ENCODE measurements around the gene PBX3. TPM values are rescaled to one million over a fixed set of nuclear protein-coding genes. Genes with fewer than 3 reads are reported as not detected.

The PBX3 gene
- total and polyA plus RNA-seq, 10 of the 15 experiments (the other 5 are each of a cell fraction or from before 2014, with no cell fraction given), result 6.7 to 146 (median 22.2) TPM

DNA sequence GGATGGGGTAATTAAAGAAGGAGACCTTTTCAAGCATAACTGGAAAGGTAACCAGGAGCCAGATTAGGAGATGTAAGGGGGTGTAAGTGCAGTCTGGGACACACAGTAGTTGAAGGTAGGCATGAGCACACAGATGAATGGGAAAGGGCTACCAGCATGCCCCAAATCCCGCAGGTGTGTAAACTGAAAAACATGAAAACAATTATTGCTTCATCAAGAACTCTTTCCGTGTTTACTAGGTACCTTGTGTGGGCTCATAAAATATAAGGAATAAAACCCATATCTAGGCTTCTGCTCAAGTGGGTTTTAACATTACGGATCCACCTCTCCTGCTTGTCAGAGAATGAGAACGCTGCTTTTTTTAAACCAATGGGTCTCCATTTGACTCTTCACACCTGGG lies 41.3 kb upstream of the PBX3 start:
- H3K4me2 ChIP-seq (ENCODE audit: control insufficient read depth, insufficient read depth), result peak overlapping the region; percentile 56
- TF ChIP-seq POLR2AphosphoS5 (IDR thresholded peaks at IDR 0.05; ENCODE audit: low read length) (0 out of 2 replicates have a peak, but pooled peaks have one; percentile 10), LARP7 (IDR thresholded peaks at IDR 0.05) (no peak), CBFB (IDR thresholded peaks at IDR 0.05; ENCODE audit: low read depth) (no peak)
- no peaks in the 10 kb centered on the region for H4K20me1 ChIP-seq (ENCODE audit: control insufficient read depth, insufficient read depth)
- intact Hi-C loops (cut with micrococcal nuclease; ENCODE audit: unreplicated experiment), result no loop called here
- no peaks in the 10 kb centered on the region for H3K27me3 ChIP-seq (replicated peaks in 1 of 2; ENCODE audit: control insufficient read depth in 2 of 2, insufficient read depth in 2 of 2, low read length in 1 of 2)
- no peaks in the 10 kb centered on the region for H3K9me3 ChIP-seq (replicated peaks; ENCODE audit: control insufficient read depth, insufficient read depth, low read length)
- H3K79me2 ChIP-seq (ENCODE audit: control insufficient read depth, insufficient read depth, low read length), result peaks cover 62% of the 10 kb centered on the region
- no peaks in the 10 kb centered on the region for H3K36me3 ChIP-seq (ENCODE audit: control insufficient read depth in 2 of 2, insufficient read depth in 2 of 2, low read length in 1 of 2)
- peak overlapping the region; percentile 80 for H3K9ac ChIP-seq (ENCODE audit: control insufficient read depth, insufficient read depth, low read length)
- ATAC-seq, result no peak
- no peak for DNase-seq (ENCODE audit: low read depth, low spot score)
- H3K4me1 ChIP-seq (ENCODE audit: control insufficient read depth, insufficient read depth, low read length), result peaks cover 17% of the 10 kb centered on the region
- SMC1A ChIA-PET (ENCODE audit: uncharacterized antibody, unreplicated experiment), result interaction anchor here (0.9 to 11.7 kb wide), 9 partner anchors 9 to 193 kb away, joined by 3 to 185 read pairs (median 5); no protein-coding TSS in a partner anchor
- peak overlapping the region; percentile 90 for H3K4me3 ChIP-seq
- no peak overlapping the region for H2AFZ ChIP-seq (ENCODE audit: control insufficient read depth, low read depth, low read length)
- 33% methylated on average over 4 of the region's 4 CpGs for WGBS (ENCODE audit: insufficient coverage, insufficient replicate concordance, low lambda C conversion rate, missing lambda C conversion rate)
- CTCF ChIA-PET, result interaction anchor here (1.0 to 1.5 kb wide), 4 partner anchors 18 to 71 kb away, joined by 3 to 5 read pairs (median 4); no protein-coding TSS in a partner anchor
- H3K27ac ChIP-seq (ENCODE audit: control insufficient read depth, insufficient read depth), result peak overlapping the region; percentile 69
- no TSS peak for BruUV-seq (replicated peaks)
- POLR2A ChIA-PET, result interaction anchor here (0.7 to 7.8 kb wide), 10 partner anchors 40 to 145 kb away, joined by 3 to 105 read pairs (median 7); no protein-coding TSS in a partner anchor
- in situ Hi-C loops (cut with MboI), result no loop called here
- no peak for FAIRE-seq
- RAD21 ChIA-PET (ENCODE audit: unreplicated experiment), result interaction anchor here (1.0 to 10.4 kb wide), 12 partner anchors 25 to 193 kb away, joined by 3 to 151 read pairs (median 10); no protein-coding TSS in a partner anchor

DNA sequence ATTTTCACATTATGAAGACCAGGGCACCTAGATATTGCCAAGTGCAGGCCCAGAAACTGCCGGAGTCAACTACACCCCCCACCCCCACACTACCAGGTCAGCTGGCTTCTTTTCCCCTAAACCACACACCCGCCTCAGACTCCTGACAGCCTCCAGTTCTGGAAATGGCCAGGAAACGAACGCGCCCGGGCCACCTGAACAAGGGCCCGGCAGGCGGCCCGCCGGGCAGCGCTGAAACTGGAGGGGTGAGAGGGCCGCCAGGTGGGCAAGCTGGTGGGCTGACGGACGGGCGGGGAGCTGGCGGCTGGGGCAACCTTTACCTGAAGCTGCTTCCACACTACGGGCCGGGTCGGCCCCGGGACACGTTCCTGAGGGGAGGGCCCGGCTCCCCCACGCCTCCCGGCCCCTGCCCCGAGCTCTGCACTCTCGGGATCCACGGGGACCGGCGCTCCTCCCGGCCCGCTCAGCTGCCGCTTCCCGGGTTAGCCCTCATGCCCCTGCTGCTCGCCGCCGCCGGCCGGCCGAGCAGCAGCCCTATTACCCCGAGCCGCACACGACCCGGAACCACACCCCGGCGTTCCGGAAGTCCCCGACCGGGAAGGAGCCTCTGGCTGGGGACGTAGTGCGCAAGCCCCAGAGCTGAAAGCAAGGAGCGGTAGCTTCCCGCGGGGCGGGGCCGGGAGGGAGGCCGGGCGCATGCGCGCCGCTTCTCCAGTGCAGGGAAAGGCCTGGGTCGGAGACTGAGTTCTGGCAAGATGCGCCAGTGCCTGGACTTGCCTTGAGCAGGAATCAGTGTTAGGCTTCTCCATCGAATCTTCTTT lies 40.3 kb upstream of the PBX3 start, which contains the start of gene MAPKAP1:
TSS of gene MAPKAP1 (minus strand) at position 558 of the 821 bp plus-strand sequence. CDS start 34,634 bp downstream, outside the sequence.
- in situ Hi-C loops (cut with MboI), result no loop called here
- TF ChIP-seq ATF7 (IDR thresholded peaks at IDR 0.05; ENCODE audit: low read depth), result no peak
- no peak for TF ChIP-seq MTA3 (IDR thresholded peaks at IDR 0.05; ENCODE audit: borderline replicate concordance, low read length)
- TF ChIP-seq ZNF207 (IDR thresholded peaks at IDR 0.05; ENCODE audit: borderline replicate concordance), result peak; percentile 63; the same call in 1 of the 2 replicates
- no peak for TF ChIP-seq KDM1A (IDR thresholded peaks at IDR 0.05; ENCODE audit: borderline replicate concordance)
- TF ChIP-seq MEF2B (IDR thresholded peaks at IDR 0.05; ENCODE audit: partially characterized antibody, poor library complexity, severe bottlenecking), result peak; percentile 11
- TF ChIP-seq SIN3A (IDR thresholded peaks at IDR 0.05; ENCODE audit: low read depth, low read length), result 0 out of 2 replicates have a peak, but pooled peaks have one; percentile 41
- TF ChIP-seq ZZZ3 (IDR thresholded peaks at IDR 0.05; ENCODE audit: control insufficient read depth, insufficient read length, low read depth), result no peak
- TF ChIP-seq EZH2 (IDR thresholded peaks at IDR 0.05; ENCODE audit: borderline replicate concordance, control insufficient read depth, low read depth, low read length), result no peak
- no peak for TF ChIP-seq RB1 (IDR thresholded peaks at IDR 0.05; ENCODE audit: borderline replicate concordance)
- 0 out of 2 replicates have a peak, but pooled peaks have one; percentile 60 for TF ChIP-seq TBL1XR1 (IDR thresholded peaks at IDR 0.05; ENCODE audit: low read depth, low read length)
- TF ChIP-seq NFXL1 (IDR thresholded peaks at IDR 0.05; ENCODE audit: borderline replicate concordance), result no peak
- TF ChIP-seq PAX5 (IDR thresholded peaks at IDR 0.05; ENCODE audit: borderline replicate concordance, low read depth, low read length), result peak; percentile 27; the same call in 1 of the 2 replicates
- peak; percentile 98 for TF ChIP-seq NR2C1 (IDR thresholded peaks at IDR 0.05)
- peak; percentile 79; the same call in 1 of the 2 replicates for TF ChIP-seq BACH1 (IDR thresholded peaks at IDR 0.05; ENCODE audit: borderline replicate concordance)

More for the DNA sequence above, 40.3 kb upstream of the PBX3 start, which contains the start of gene MAPKAP1:
- CTCF ChIA-PET, result interaction anchor here (0.7 to 1.8 kb wide), 3 partner anchors 23 to 148 kb away, joined by 3 to 6 read pairs (median 5); no protein-coding TSS in a partner anchor
- no TSS peak for BruUV-seq (replicated peaks)
- FAIRE-seq (peak; percentile 71), ATAC-seq (peak; percentile 94), DNase-seq (ENCODE audit: low read depth, low spot score) (peak; percentile 81)
- Histone ChIP-seq H4K20me1 (ENCODE audit: control insufficient read depth, insufficient read depth) (no peaks in the 10 kb centered on the region), H3K36me3 (ENCODE audit: control insufficient read depth in 2 of 2, insufficient read depth in 2 of 2, low read length in 1 of 2) (no peaks in the 10 kb centered on the region), H3K9ac (ENCODE audit: control insufficient read depth, insufficient read depth, low read length) (peak within 1 kb of the TSS; percentile 80), H3K79me2 (ENCODE audit: control insufficient read depth, insufficient read depth, low read length) (peaks cover 53% of the 10 kb centered on the region), H2AFZ (ENCODE audit: control insufficient read depth, low read depth, low read length) (peak within 1 kb of the TSS; percentile 92), H3K4me2 (ENCODE audit: control insufficient read depth, insufficient read depth) (peak within 1 kb of the TSS; percentile 73), H3K4me1 (ENCODE audit: control insufficient read depth, insufficient read depth, low read length) (peaks cover 17% of the 10 kb centered on the region), H3K27ac (ENCODE audit: control insufficient read depth, insufficient read depth) (peak within 1 kb of the TSS; percentile 69), H3K4me3 (peak within 1 kb of the TSS; percentile 90), H3K27me3 (replicated peaks in 1 of 2; ENCODE audit: control insufficient read depth in 2 of 2, insufficient read depth in 2 of 2, low read length in 1 of 2) (no peaks in the 10 kb centered on the region), H3K9me3 (replicated peaks; ENCODE audit: control insufficient read depth, insufficient read depth, low read length) (no peaks in the 10 kb centered on the region)
- SMC1A ChIA-PET (ENCODE audit: uncharacterized antibody, unreplicated experiment), result interaction anchor here (0.8 to 11.7 kb wide), 14 partner anchors 22 to 148 kb away, joined by 3 to 185 read pairs (median 4); no protein-coding TSS in a partner anchor
- under 1% methylated on average over 52 of the region's 63 CpGs for WGBS (ENCODE audit: insufficient coverage, insufficient replicate concordance, low lambda C conversion rate, missing lambda C conversion rate)
- RAD21 ChIA-PET (ENCODE audit: unreplicated experiment), result interaction anchor here (0.6 to 10.4 kb wide), 12 partner anchors 13 to 148 kb away, joined by 3 to 151 read pairs (median 6); no protein-coding TSS in a partner anchor
- intact Hi-C loops (cut with micrococcal nuclease; ENCODE audit: unreplicated experiment), result loop anchor here (1.0 kb wide), 1 partner anchor 39 kb away; no protein-coding TSS in a partner anchor
- POLR2A ChIA-PET, result interaction anchor here (0.6 to 7.8 kb wide), 16 partner anchors 9 to 146 kb away, joined by 3 to 105 read pairs (median 6); no protein-coding TSS in a partner anchor
